HepG2 (cell line): Measurements from ENCODE around the gene MRPL20. TPM values are rescaled to one million over a fixed set of nuclear protein-coding genes. Genes with fewer than 3 reads are reported as not detected.

Experiments used
- ATF5 ChIP-seq: sonication (generic); formaldehyde crosslinking; IDR thresholded peaks from 2 replicates; pipeline ENCODE4 v1.4.0; 2020; ENCODE audit warnings: mild to moderate bottlenecking, low read depth, missing genetic modification reagents
- CAMTA2 ChIP-seq: sonication (generic); formaldehyde crosslinking; IDR thresholded peaks from 2 replicates; pipeline ENCODE4 v1.4.0; 2020; ENCODE audit warnings: mild to moderate bottlenecking, missing genetic modification reagents, borderline replicate concordance
- DNMT1 ChIP-seq: sonication (generic); formaldehyde crosslinking; IDR thresholded peaks from 2 replicates; pipeline ENCODE4 v1.5.1; 2020; ENCODE audit warnings: mild to moderate bottlenecking, missing genetic modification reagents
- FOXO4 ChIP-seq: sonication (generic); formaldehyde crosslinking; conservative IDR thresholded peaks from 2 replicates; pipeline ENCODE4 v1.8.1; 2023; ENCODE audit warnings: missing genetic modification reagents
- GATA4 ChIP-seq: sonication (generic); IDR thresholded peaks from 2 replicates; pipeline ENCODE4 v1.6.1; 2016; ENCODE audit warnings: antibody characterized with exemption, low read depth, borderline replicate concordance
- GLI4 ChIP-seq: sonication (generic); formaldehyde crosslinking; IDR thresholded peaks from 2 replicates; pipeline ENCODE4 v1.5.1; 2020; ENCODE audit warnings: missing genetic modification reagents, mild to moderate bottlenecking, moderate library complexity, borderline replicate concordance
- HNRNPK ChIP-seq: fragments of 200-400 bp; formaldehyde crosslinking; IDR thresholded peaks from 2 replicates; pipeline ENCODE4 v1.6.1; 2018; ENCODE audit warnings: low read length, low read depth, moderate library complexity, mild to moderate bottlenecking; ENCODE audit not compliant: poor library complexity, severe bottlenecking
- MYNN ChIP-seq: sonication (generic); formaldehyde crosslinking; IDR thresholded peaks from 2 replicates; pipeline ENCODE4 v1.4.0; 2020; ENCODE audit warnings: mild to moderate bottlenecking, low read depth, missing genetic modification reagents
- MZF1 ChIP-seq: sonication (generic); formaldehyde crosslinking; IDR thresholded peaks from 2 replicates; pipeline ENCODE4 v1.8.1; 2023; ENCODE audit warnings: mild to moderate bottlenecking, missing genetic modification reagents, borderline replicate concordance
- NRL ChIP-seq: sonication (generic); formaldehyde crosslinking; IDR thresholded peaks from 2 replicates; pipeline ENCODE4 v1.5.0; 2020; ENCODE audit warnings: missing genetic modification reagents, mild to moderate bottlenecking, moderate library complexity, borderline replicate concordance
- PITX1 ChIP-seq: sonication (generic); formaldehyde crosslinking; IDR thresholded peaks from 2 replicates; pipeline ENCODE4 v1.5.1; 2020; ENCODE audit warnings: mild to moderate bottlenecking, missing genetic modification reagents
- SP2 ChIP-seq: sonication (generic); formaldehyde crosslinking; IDR thresholded peaks from 2 replicates; pipeline ENCODE4 v1.5.1; 2020; ENCODE audit warnings: mild to moderate bottlenecking, missing genetic modification reagents
- TFDP2 ChIP-seq: sonication (generic); formaldehyde crosslinking; IDR thresholded peaks from 2 replicates; pipeline ENCODE4 v1.4.0; 2020; ENCODE audit warnings: missing genetic modification reagents
- TRAFD1 ChIP-seq: sonication (generic); formaldehyde crosslinking; IDR thresholded peaks from 2 replicates; pipeline ENCODE4 v1.5.1; 2020; ENCODE audit warnings: missing genetic modification reagents, mild to moderate bottlenecking, borderline replicate concordance
- ZNF275 ChIP-seq: sonication (generic); formaldehyde crosslinking; IDR thresholded peaks from 2 replicates; pipeline ENCODE4 v1.8.0; 2022; ENCODE audit warnings: missing genetic modification reagents, mild to moderate bottlenecking, inconsistent platforms, borderline replicate concordance
- ZNF354B ChIP-seq: sonication (generic); formaldehyde crosslinking; IDR thresholded peaks from 2 replicates; pipeline ENCODE4 v1.8.0; 2022; ENCODE audit warnings: mild to moderate bottlenecking, missing genetic modification reagents
- ZNF784 ChIP-seq: sonication (generic); formaldehyde crosslinking; IDR thresholded peaks from 2 replicates; pipeline ENCODE4 v1.5.1; 2020; ENCODE audit warnings: missing genetic modification reagents, mild to moderate bottlenecking, borderline replicate concordance
- polyA plus RNA-seq, 8 experiments: library from polyadenylated mRNA; depleted of rRNA in 3 of 8; stranded (reverse) in 7 of 8; unstranded in 1 of 8; fragments of >200 nt; fragmentation: Illumina TruSeq in 4 of 8; extraction: Trizol in 4 of 8; gene quantifications; 2 replicates each; pipeline versions ENCODE4 v1.2.1 to v1.2.3, GENCODE V29; 2011 to 2016; ENCODE audit warnings: low read depth in 4 of 8, missing spikeins in 1 of 8, mixed read lengths in 1 of 8; ENCODE audit not compliant: insufficient read depth in 1 of 8
- total RNA-seq, 5 experiments: library from RNA; depleted of rRNA; stranded (reverse); fragments of >200 nt; fragmentation: Illumina TruSeq; extraction: Trizol; gene quantifications; 2 replicates each; pipeline ENCODE4 v1.2.3, GENCODE V29; 2016; ENCODE audit warnings: low read depth in 1 of 5

The MRPL20 gene
- total and polyA plus RNA-seq, 2 of the 13 experiments (the other 11 are each of a cell fraction or from before 2014, with no cell fraction given), result 59.2 to 127 TPM

- no peak for TF ChIP-seq GATA4
- 0 out of 2 replicates have a peak, but pooled peaks have one; percentile 18 for TF ChIP-seq CAMTA2 (CRISPR knock-in tag)
- TF ChIP-seq TFDP2 (CRISPR knock-in tag), result 0 out of 2 replicates have a peak, but pooled peaks have one; percentile 0
- TF ChIP-seq NRL (CRISPR knock-in tag), result peak; percentile 78; the same call in 1 of the 2 replicates
- no peak for TF ChIP-seq TRAFD1 (CRISPR knock-in tag)
- peak; percentile 39 for TF ChIP-seq HNRNPK
- TF ChIP-seq PITX1 (CRISPR knock-in tag), result no peak
- 0 out of 2 replicates have a peak, but pooled peaks have one; percentile 19 for TF ChIP-seq ATF5 (CRISPR knock-in tag)
- 0 out of 2 replicates have a peak, but pooled peaks have one; percentile 56 for TF ChIP-seq ZNF354B (CRISPR knock-in tag)
- 0 out of 2 replicates have a peak, but pooled peaks have one; percentile 24 for TF ChIP-seq ZNF275 (CRISPR knock-in tag)
- TF ChIP-seq MYNN (CRISPR knock-in tag), result no peak
- TF ChIP-seq ZNF784 (CRISPR knock-in tag), result no peak; the same call in 1 of the 2 replicates
- no peak for TF ChIP-seq GLI4 (CRISPR knock-in tag)
- TF ChIP-seq FOXO4 (CRISPR knock-in tag), result 0 out of 2 replicates have a peak, but pooled peaks have one; percentile 52
- TF ChIP-seq SP2 (CRISPR knock-in tag), result peak; percentile 12; the same call in 1 of the 2 replicates
- 0 out of 2 replicates have a peak, but pooled peaks have one; percentile 16 for TF ChIP-seq MZF1 (CRISPR knock-in tag)
- no peak for TF ChIP-seq DNMT1 (CRISPR knock-in tag)
These were observed 25.3 kb upstream of the MRPL20 start (continued) for GRCh38 chr1:1432274-1432950.
